LNCAP (cell line): ENCODE measurements around the gene WDR75.

Source experiments
- CTCF ChIP-seq: fragments of 450-650 bp; IDR thresholded peaks from 2 replicates; pipeline ENCODE4 v1.5.1; 2017; ENCODE audit warnings: mild to moderate bottlenecking

The WDR75 gene

GRCh38 chr2:189487283-189488007 is 46.2 kb downstream of the WDR75 start:
- no peak for TF ChIP-seq CTCF

- TF ChIP-seq CTCF: no peak
Measured at GRCh38 chr2:189488008-189488310, 46.7 kb downstream of the WDR75 start.

GRCh38 chr2:189492451-189492850 is 51.2 kb downstream of the WDR75 start:
- TF ChIP-seq CTCF: no peak

GRCh38 chr2:189498205-189498604 is 56.9 kb downstream of the WDR75 start:
- TF ChIP-seq CTCF: no peak; the same call in 1 of the 2 replicates

GRCh38 chr2:189499137-189499536 is 57.9 kb downstream of the WDR75 start:
- no peak for TF ChIP-seq CTCF

GRCh38 chr2:189500456-189501160 is 59.3 kb downstream of the WDR75 start:
- no peak for TF ChIP-seq CTCF

GRCh38 chr2:189501487-189501886 is 60.2 kb downstream of the WDR75 start:
- TF ChIP-seq CTCF: no peak
